HG03064 (cell line): ENCODE results near the gene DAB2IP.

ENCODE experiments used
- ATAC-seq: cut with Tn5 transposase; IDR thresholded peaks from one replicate; pipeline ENCODE4 v1.9.1; 2021; ENCODE audit warnings: low read depth; ENCODE audit not compliant: unreplicated experiment

The DAB2IP gene

DNA sequence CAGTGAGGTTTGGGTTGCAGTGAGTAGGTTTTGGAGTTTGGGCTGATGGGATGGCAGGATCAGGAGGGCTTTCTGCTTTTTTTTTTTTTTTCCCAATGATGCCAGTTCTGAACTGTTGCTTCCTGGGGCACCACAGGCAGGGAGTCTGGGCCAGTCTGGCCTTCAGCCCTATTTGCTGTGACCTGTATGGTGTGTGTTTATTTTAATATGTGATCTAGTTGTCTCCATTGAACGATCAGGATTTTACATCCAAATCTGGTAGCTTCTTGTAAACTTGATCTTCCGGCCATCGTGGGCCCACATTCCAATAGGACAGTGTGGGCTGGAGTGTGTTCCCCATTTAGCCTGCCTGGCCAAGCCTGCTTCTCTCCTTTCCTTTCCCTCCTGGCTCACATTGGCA is 25.8 kb upstream of the DAB2IP start:
- ATAC-seq, result no peak

- no peak for ATAC-seq
Measured at GRCh38 chr9:121626012-121626411, 25.4 kb upstream of the DAB2IP start.

- ATAC-seq, result no peak
Measured at GRCh38 chr9:121627427-121627826, 24.0 kb upstream of the DAB2IP start.

GRCh38 chr9:121628401-121628800 is 23.0 kb upstream of the DAB2IP start:
- no peak for ATAC-seq

GRCh38 chr9:121631115-121631514 is 20.3 kb upstream of the DAB2IP start:
- ATAC-seq, result no peak

DNA sequence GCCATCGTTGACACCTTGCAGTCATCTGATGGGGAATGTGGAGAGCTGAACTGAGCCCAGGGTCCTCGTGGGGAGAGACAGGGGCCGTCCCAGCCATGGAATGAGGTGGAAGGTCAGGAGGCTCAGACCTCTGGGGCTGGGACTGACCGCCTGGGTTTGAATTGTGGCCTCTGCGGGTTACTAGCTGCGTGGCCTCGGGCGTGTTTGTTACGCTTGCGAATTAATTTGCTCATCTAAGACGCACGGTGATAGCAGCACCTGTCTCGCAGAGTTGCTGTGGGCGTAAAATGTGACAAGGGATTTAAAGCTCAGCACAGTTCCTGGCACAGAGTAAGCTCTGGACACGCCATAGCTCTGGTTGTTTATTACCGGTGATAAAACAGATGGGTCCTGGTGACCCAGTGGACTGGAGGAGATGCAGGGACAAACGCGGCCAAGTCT is 19.4 kb upstream of the DAB2IP start:
- ATAC-seq, result no peak

DNA sequence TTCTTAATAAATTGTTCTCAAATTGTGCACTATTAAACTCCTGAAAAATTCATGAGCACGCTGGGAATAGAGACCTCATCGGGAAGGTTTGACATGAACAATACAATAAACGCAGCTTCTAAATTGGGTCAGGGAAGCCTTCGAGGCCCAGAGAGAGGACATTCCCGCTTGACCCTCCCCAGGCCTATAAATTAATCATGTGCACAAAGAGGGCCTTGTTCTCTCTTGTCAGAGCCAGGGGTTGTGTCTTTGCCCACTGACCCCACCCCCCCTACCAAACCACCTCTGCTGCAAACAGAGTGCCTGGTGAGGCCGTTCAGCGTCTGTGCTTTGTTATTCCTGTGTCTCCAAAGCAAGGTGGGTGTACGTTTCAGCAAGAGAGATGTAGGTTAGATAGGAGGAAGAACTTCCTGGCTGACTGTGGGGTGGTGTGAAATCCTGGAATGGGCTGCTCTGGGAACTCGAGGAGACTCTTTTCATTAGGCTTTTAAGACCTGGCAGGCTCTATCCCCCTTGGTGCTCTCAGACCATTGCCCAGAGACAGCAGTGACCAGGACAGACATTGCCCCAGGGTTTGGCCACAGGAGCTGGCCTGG is 18.2 kb upstream of the DAB2IP start:
- ATAC-seq, result no peak

GRCh38 chr9:121633736-121634135 is 17.7 kb upstream of the DAB2IP start:
- no peak for ATAC-seq

GRCh38 chr9:121634329-121635261 is 16.8 kb upstream of the DAB2IP start:
- no peak for ATAC-seq

GRCh38 chr9:121635300-121635876 is 16.0 kb upstream of the DAB2IP start:
- no peak for ATAC-seq

- ATAC-seq, result no peak
Measured at GRCh38 chr9:121636341-121636865, 15.0 kb upstream of the DAB2IP start.

DNA sequence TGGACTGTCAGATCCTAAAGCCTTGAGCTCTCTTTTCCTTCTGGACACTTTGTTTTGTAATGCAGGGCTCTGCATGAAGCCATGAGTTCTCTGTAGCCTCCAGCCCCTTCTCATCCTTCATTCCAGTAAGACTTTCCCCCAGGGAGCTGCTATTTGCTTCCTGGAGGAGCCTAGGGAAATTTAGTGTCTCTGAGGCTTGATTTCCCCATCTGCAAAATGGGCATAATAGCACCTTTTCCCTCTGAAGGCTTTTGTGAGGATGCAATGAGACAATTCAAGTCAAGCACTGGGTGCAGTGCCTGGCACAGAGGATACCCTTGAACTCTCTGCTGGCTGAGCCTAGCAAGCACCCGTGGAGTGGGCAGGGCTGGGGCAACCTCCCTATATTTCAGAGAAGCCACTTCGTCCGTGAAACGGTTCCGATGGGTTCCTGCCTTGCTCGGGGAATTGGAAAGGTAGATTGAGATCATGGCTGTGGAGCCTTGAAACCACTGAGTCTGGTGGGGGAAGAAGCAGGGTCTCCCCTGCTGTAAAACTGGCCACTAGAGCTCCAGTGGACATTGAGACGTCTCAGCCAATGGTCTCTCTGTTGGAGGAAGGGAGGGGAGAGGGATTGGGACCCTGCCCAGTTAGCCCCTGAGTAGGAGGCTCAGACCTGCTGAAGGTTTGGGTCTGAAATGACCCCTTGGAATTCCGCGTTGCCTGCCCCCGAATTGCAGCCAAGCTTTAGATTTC is 14.3 kb upstream of the DAB2IP start:
- no peak for ATAC-seq

DNA sequence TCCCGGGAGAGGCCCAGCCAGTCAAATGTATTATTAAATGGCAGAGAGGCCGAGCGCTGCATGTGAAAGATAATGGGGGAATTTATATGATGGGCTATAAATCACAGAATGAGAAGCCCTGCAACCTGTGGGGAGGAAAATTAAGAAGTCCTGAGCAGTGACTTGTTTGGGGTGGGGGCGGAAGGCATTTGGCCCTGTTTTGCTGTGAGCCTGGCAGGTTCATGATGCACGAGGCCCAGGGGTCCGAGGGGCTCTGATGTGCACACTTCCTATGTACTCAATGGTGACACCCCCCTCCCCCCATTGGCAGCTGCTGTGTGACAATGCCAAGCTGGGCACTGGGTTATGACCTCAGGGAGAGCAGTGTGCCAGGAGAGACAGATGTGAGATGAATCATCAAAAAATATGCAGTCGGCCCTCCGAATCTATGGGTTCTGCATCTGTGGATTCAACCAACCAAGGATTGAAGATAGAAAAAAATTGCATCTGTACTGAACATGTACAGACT is 13.7 kb upstream of the DAB2IP start:
- ATAC-seq, result no peak

DNA sequence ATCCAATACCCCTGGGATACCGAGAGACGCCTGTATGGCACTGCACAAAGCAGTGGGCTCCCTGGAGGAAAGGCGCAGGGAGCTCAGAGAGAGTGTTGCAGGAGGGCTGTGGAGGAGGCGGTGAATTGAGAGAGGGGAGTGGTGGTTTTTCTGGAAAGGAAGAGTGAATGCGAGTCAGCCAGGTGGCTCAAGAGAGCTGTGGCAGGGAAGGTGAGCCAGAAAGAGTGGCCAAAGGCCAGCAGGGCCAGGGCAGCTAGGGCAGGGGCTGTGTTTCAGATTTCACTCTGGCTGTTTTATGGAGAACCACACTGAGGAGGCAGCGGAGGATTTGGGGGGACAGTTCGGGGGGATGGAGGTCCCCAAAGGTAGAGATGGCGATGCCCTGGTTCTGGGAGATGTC is 13.0 kb upstream of the DAB2IP start:
- ATAC-seq, result no peak

DNA sequence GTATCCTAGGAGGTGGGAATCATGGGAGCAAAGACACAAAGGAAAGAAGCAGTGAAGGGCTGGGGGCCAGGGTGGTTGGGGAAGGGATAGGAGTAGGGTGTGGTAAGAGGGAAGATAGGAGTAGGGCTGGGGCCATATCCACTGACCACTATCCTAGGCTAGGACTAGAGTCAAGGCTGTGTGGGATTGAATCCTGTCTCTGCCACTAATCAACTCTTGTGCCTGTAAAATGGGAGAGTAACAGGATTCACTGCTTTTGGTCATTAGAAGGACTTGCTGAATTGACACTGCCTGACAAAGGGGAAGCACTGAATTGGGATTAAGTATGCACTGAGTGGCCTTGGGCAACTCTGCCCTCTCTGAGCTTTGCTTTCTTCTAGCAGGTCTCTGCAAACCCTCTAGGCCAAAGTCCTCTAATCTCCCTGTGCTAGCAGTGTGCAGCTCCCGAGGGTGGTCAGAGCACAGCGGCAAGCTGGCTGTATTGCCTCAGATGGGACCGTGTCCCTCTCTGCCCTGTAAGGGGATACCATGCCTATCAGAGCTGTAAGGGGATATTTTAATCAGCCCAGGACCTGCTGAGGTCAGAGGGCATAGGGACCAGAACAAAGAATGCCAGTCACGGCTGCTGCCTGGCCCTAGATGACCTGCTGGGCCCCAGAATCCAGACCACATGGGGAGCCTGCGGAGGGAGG is 12.4 kb upstream of the DAB2IP start:
- no peak for ATAC-seq

- ATAC-seq, result no peak
Measured at GRCh38 chr9:121639619-121640018, 11.8 kb upstream of the DAB2IP start.

GRCh38 chr9:121640076-121640475 is 11.4 kb upstream of the DAB2IP start:
- no peak for ATAC-seq

GRCh38 chr9:121640491-121641223 is 10.8 kb upstream of the DAB2IP start:
- ATAC-seq, result no peak

DNA sequence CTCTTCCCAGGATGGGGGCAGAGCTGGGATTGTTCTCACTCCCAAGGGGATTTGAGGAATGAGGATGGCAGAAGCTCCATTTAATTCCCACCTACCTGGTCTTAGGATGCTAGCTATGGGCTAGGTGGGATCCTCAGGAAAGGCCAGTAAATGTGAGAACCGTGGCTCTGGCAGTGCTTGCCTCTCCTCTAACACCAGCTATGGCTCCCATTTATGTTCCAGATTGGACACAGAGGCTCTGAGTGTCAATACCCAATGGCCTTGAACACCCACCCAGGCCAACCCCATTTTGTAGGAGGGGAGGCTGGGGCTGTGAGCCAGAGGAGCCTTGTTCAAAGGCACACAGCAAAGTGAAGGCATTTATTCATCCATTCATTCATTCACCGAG is 10.2 kb upstream of the DAB2IP start:
- no peak for ATAC-seq
